HEK293T (cell line): Measurements from ENCODE around the gene TMEM43.
"Not testable (repeated sequence)": the region's sequence is repeated elsewhere in the genome, so short reads cannot be mapped to it uniquely, and the experiment has no call there.

ENCODE experiments used
- CTCF ChIA-PET: fragments of 350-600 bp; formaldehyde crosslinking; extraction: SDS; loops from one replicate; lab custom pipeline; 2021; ENCODE audit warnings: antibody characterized with exemption, inconsistent platforms; lab: Yijun Ruan, JAX
- POLR2A ChIA-PET: fragments of 350-600 bp; formaldehyde crosslinking; extraction: SDS; loops from one replicate; lab custom pipeline; 2020; ENCODE audit warnings: antibody characterized with exemption, inconsistent platforms; lab: Yijun Ruan, JAX
- DNase-seq: peaks from one replicate; pipeline ENCODE4 v3.0.0; 2012; ENCODE audit warnings: mixed read lengths; ENCODE audit errors: extremely low spot score
- ARNT ChIP-seq: fragments of 450-650 bp; IDR thresholded peaks from 2 replicates; pipeline ENCODE4 v1.6.1; 2017; ENCODE audit warnings: mild to moderate bottlenecking
- BHLHE40 ChIP-seq: fragments of 450-650 bp; IDR thresholded peaks from 2 replicates; pipeline ENCODE4 v1.6.1; 2016; ENCODE audit warnings: mild to moderate bottlenecking, moderate library complexity, borderline replicate concordance
- CTBP1 ChIP-seq: fragments of 450-650 bp; IDR thresholded peaks from 2 replicates; pipeline ENCODE4 v1.6.1; 2016; ENCODE audit warnings: borderline replicate concordance
- ELF4 ChIP-seq: fragments of 450-650 bp; IDR thresholded peaks from 2 replicates; pipeline ENCODE4 v1.6.1; 2017; ENCODE audit warnings: antibody characterized with exemption
- FOXA1 ChIP-seq: fragments of 450-650 bp; IDR thresholded peaks from 2 replicates; pipeline ENCODE4 v1.6.1; 2016; ENCODE audit warnings: mild to moderate bottlenecking
- FOXK2 ChIP-seq: fragments of 450-650 bp; IDR thresholded peaks from 2 replicates; pipeline ENCODE4 v1.6.1; 2016; ENCODE audit warnings: mild to moderate bottlenecking
- FOXM1 ChIP-seq: fragments of 450-650 bp; IDR thresholded peaks from 2 replicates; pipeline ENCODE4 v1.6.1; 2017; ENCODE audit warnings: mild to moderate bottlenecking, borderline replicate concordance
- HDGF ChIP-seq: fragments of 450-650 bp; IDR thresholded peaks from 2 replicates; pipeline ENCODE4 v1.6.1; 2017; ENCODE audit warnings: antibody characterized with exemption, borderline replicate concordance
- L3MBTL2 ChIP-seq: fragments of 450-650 bp; conservative IDR thresholded peaks from 2 replicates; pipeline ENCODE4 v1.6.1; 2016; ENCODE audit warnings: mild to moderate bottlenecking
- LEF1 ChIP-seq: fragments of 450-650 bp; IDR thresholded peaks from 2 replicates; pipeline ENCODE4 v1.6.1; 2017; ENCODE audit warnings: mild to moderate bottlenecking, borderline replicate concordance
- NFRKB ChIP-seq: fragments of 450-650 bp; IDR thresholded peaks from 2 replicates; pipeline ENCODE4 v1.6.1; 2016; ENCODE audit warnings: mild to moderate bottlenecking, moderate library complexity
- SP1 ChIP-seq: fragments of 450-650 bp; IDR thresholded peaks from 2 replicates; pipeline ENCODE4 v1.6.1; 2017
- SUZ12 ChIP-seq: fragments of 450-650 bp; IDR thresholded peaks from 2 replicates; pipeline ENCODE4 v1.6.1; 2016; ENCODE audit warnings: mild to moderate bottlenecking
- TARDBP ChIP-seq: fragments of 450-650 bp; IDR thresholded peaks from 2 replicates; pipeline ENCODE4 v1.6.1; 2016
- ZNF384 ChIP-seq: fragments of 450-650 bp; IDR thresholded peaks from 2 replicates; pipeline ENCODE4 v1.6.1; 2016
- TF ChIP-seq, protein P1 (sequence below): fragments of 450-650 bp; IDR thresholded peaks from 2 replicates; pipeline ENCODE4 v1.6.1; 2016

Gene TMEM43

DNA sequence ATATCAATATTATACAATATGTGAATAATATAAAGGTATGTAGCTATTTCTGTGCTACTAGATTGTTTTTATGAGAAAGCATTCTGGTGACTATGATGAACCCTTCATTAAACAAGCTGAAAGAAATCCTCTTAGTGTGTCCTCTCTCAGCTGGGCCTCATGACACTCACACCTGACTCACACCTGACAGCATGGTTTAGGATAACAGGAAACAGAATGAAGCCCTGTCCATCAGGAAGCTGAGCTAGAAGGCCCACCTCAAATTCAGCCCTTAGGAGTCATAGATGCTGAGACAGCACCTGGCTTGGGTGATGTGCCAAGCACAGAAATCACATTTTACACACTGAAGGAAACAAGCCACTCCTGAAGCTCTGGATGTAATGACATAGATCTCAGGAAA is 31.0 kb upstream of the TMEM43 start:
- no peak for DNase-seq
- TF ChIP-seq CTBP1 = no peak
- no peak for TF ChIP-seq L3MBTL2
- TF ChIP-seq SUZ12 = no peak
- no peak for TF ChIP-seq ZNF384
- TF ChIP-seq FOXK2 = no peak
- TF ChIP-seq NFRKB = no peak
- TF ChIP-seq, protein P1, sequence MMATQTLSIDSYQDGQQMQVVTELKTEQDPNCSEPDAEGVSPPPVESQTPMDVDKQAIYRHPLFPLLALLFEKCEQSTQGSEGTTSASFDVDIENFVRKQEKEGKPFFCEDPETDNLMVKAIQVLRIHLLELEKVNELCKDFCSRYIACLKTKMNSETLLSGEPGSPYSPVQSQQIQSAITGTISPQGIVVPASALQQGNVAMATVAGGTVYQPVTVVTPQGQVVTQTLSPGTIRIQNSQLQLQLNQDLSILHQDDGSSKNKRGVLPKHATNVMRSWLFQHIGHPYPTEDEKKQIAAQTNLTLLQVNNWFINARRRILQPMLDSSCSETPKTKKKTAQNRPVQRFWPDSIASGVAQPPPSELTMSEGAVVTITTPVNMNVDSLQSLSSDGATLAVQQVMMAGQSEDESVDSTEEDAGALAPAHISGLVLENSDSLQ = no peak
- no peak for TF ChIP-seq SP1
- TF ChIP-seq BHLHE40 = no peak
- no peak for TF ChIP-seq LEF1
- TF ChIP-seq FOXA1 = no peak
- TF ChIP-seq ELF4 = no peak
- no peak for TF ChIP-seq FOXM1
- no peak for TF ChIP-seq TARDBP
- TF ChIP-seq ARNT = no peak
- no peak for TF ChIP-seq HDGF
- ChIA-PET POLR2A (interaction anchor here (1.0 kb wide), 1 partner anchor 31 kb away, joined by 3 read pairs; the partner anchor contains the start of genes CHCHD4 and TMEM43), CTCF (no interaction called here)

DNA sequence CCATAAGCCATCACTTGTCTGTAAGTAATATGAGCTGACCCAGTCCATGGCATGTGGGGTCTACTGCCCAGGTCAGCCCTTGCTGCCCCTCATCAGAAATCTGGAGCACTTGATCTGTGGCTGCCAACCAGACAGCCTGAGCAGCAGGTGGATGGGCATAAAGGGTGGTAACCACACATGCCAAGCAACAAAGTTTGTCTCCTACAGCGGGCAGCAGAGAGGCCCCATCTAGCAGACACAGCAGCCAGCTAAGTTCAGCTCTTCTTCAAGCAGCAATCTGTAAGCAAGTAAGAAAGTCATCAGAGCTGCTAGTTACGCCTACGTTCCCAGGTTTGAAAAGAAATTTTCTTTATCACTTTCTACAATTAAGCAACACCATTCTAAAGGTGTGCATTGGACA is 28.1 kb upstream of the TMEM43 start:
- ChIA-PET POLR2A (no interaction called here), CTCF (no interaction called here)
- DNase-seq = no peak
- TF ChIP-seq ELF4 = no peak
- no peak for TF ChIP-seq L3MBTL2
- no peak for TF ChIP-seq FOXM1
- no peak for TF ChIP-seq NFRKB
- TF ChIP-seq, protein P1 = no peak
- TF ChIP-seq FOXK2 = no peak
- TF ChIP-seq FOXA1 = no peak
- no peak for TF ChIP-seq SUZ12
- no peak for TF ChIP-seq CTBP1
- TF ChIP-seq HDGF = no peak
- no peak for TF ChIP-seq TARDBP

- TF ChIP-seq BHLHE40 = no peak
- no peak for TF ChIP-seq L3MBTL2
- TF ChIP-seq ARNT = no peak
- no peak for DNase-seq
- ChIA-PET POLR2A (no interaction called here), CTCF (no interaction called here)
Measured at GRCh38 chr3:14097616-14098391, 27.0 kb upstream of the TMEM43 start.

DNA sequence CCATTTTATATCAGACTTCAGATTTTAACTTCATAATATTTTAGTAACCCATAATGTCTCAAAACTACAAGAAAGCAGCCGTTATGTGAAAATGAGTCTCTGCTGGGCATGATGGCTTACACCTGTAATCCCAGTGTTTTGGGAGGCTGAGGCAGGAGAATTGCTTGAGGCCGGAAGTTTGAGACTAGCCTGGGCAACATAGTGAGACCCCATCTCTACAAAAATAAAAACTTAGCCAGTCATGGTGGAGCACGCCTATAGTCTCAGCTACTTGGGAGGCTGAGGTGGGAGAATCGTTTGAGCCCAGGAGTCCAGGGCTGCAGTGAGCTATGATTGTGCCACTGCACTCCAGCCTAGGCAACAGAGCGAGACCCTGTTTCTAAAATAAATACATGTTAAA is 15.0 kb upstream of the TMEM43 start:
- DNase-seq, CTCF ChIA-PET, POLR2A ChIA-PET: not testable (repeated sequence)

- ChIA-PET POLR2A (no interaction called here), CTCF (no interaction called here)
- TF ChIP-seq CTBP1 (no peak), FOXK2 (no peak), L3MBTL2 (no peak), TARDBP (no peak), BHLHE40 (no peak), NFRKB (no peak), ARNT (no peak), FOXM1 (no peak), SUZ12 (no peak), HDGF (no peak), FOXA1 (no peak), LEF1 (no peak), SP1 (no peak)
- TF ChIP-seq, protein P1 = no peak
- DNase-seq = no peak
Measured at GRCh38 chr3:14110699-14111098, 14.2 kb upstream of the TMEM43 start.

- ChIA-PET POLR2A (interaction anchor here (1.4 kb wide), 1 partner anchor 10 kb away, joined by 5 read pairs; the partner anchor contains the start of gene CHCHD4), CTCF (interaction anchor here (0.6 to 1.8 kb wide), 2 partner anchors 19 to 217 kb away, joined by 3 to 10 read pairs; no protein-coding TSS in a partner anchor)
- no peak for TF ChIP-seq ZNF384
- TF ChIP-seq TARDBP = no peak
- no peak for TF ChIP-seq FOXK2
- TF ChIP-seq L3MBTL2 = no peak
- no peak for TF ChIP-seq FOXM1
- no peak for TF ChIP-seq HDGF
- no peak for TF ChIP-seq FOXA1
- TF ChIP-seq, protein P1 = no peak
- DNase-seq = no peak
Measured at GRCh38 chr3:14113965-14114635, 10.8 kb upstream of the TMEM43 start.
